Ascending aorta (tissue), 2 donors: ENCODE measurements around the gene EIPR1. TPM values are rescaled to one million over a fixed set of nuclear protein-coding genes. Genes with fewer than 3 reads are reported as not detected.

Experiments
- DNase-seq, 2 donors: peaks; one replicate each; pipeline ENCODE4 v3.0.0-alpha.2; 2019; ENCODE audit warnings: low spot score in 2 of 2
- H3K27ac ChIP-seq, 2 donors: fragments of 200-600 bp; sonication (generic); one replicate each; pipeline ENCODE4 v1.5.1; 2016 to 2017; ENCODE audit warnings: mild to moderate bottlenecking in 1 of 2
- H3K27me3 ChIP-seq: fragments of 200-600 bp; sonication (generic); one replicate; pipeline ENCODE4 v1.5.1; 2017
- H3K36me3 ChIP-seq, 2 donors: fragments of 200-600 bp; sonication (generic); one replicate each; pipeline ENCODE4 v1.5.1; 2016
- H3K4me1 ChIP-seq, 2 donors: fragments of 200-600 bp; sonication (generic); one replicate each; pipeline ENCODE4 v1.5.1; 2016 to 2017; ENCODE audit warnings: mild to moderate bottlenecking in 1 of 2
- H3K4me3 ChIP-seq, 2 donors: fragments of 200-600 bp; sonication (generic); one replicate each; pipeline ENCODE4 v1.5.1; 2016 to 2017; ENCODE audit warnings: mild to moderate bottlenecking in 1 of 2
- H3K9me3 ChIP-seq, 2 donors: fragments of 200-600 bp; sonication (generic); one replicate each; pipeline ENCODE4 v1.5.1; 2016
- CTCF ChIP-seq, 3 experiments: fragments of 200-600 bp in 2 of 3; fragments of 450-650 bp in 1 of 3; sonication (generic) in 2 of 3; IDR thresholded peaks; one replicate each; pipeline ENCODE4 v1.5.1; 2016 to 2019; ENCODE audit warnings: antibody characterized with exemption in 3 of 3, mild to moderate bottlenecking in 1 of 3, moderate library complexity in 1 of 3
- intact Hi-C: fragments of 100-400 bp; cut with DNase I; formaldehyde crosslinking; loops from one replicate; pipeline ENCODE4 v1.15.1; 2023
- total RNA-seq: library from RNA; depleted of rRNA; stranded (reverse); fragments of >200 nt; gene quantifications from one replicate; pipeline ENCODE4 v1.1.0, GENCODE V29; 2016

The EIPR1 gene
- total RNA-seq, 1 donor from 2014 or later = 14.5 TPM

- H3K4me3 ChIP-seq = no peak overlapping the region
- H3K27ac ChIP-seq = no peak overlapping the region
Observed at GRCh38 chr2:3264010-3264744, 113.4 kb downstream of the EIPR1 start.

GRCh38 chr2:3263487-3263886, 114.1 kb downstream of the EIPR1 start:
- intact Hi-C loops = no loop called here
- Histone ChIP-seq H3K9me3 (no peaks in the 10 kb centered on the region), H3K27ac (no peak overlapping the region), H3K4me3 (no peak overlapping the region), H3K4me1 (no peaks in the 10 kb centered on the region), H3K27me3 (no peaks in the 10 kb centered on the region), H3K36me3 (peaks cover 0 to 4% of the 10 kb centered on the region in 2 donors)
- TF ChIP-seq CTCF (IDR thresholded peaks at IDR 0.05) = no peak
- DNase-seq = no peak

More at GRCh38 chr2:3264010-3264744, 113.4 kb downstream of the EIPR1 start:
- TF ChIP-seq CTCF (IDR thresholded peaks at IDR 0.05) = no peak
- Histone ChIP-seq H3K4me1 (no peaks in the 10 kb centered on the region), H3K36me3 (peaks cover 0 to 4% of the 10 kb centered on the region in 2 donors), H3K9me3 (no peaks in the 10 kb centered on the region), H3K27me3 (no peaks in the 10 kb centered on the region)
- DNase-seq = no peak
- intact Hi-C loops = no loop called here

GRCh38 chr2:3262437-3263388, 114.9 kb downstream of the EIPR1 start:
- DNase-seq = no peak
- Histone ChIP-seq H3K4me1 (no peaks in the 10 kb centered on the region), H3K27me3 (no peaks in the 10 kb centered on the region), H3K27ac (no peak overlapping the region), H3K4me3 (no peak overlapping the region), H3K36me3 (peaks cover 0 to 6% of the 10 kb centered on the region in 2 donors), H3K9me3 (no peaks in the 10 kb centered on the region)
- TF ChIP-seq CTCF (IDR thresholded peaks at IDR 0.05) = no peak
- intact Hi-C loops = no loop called here

- Histone ChIP-seq H3K4me1 (no peaks in the 10 kb centered on the region), H3K27me3 (no peaks in the 10 kb centered on the region), H3K4me3 (no peak overlapping the region), H3K36me3 (peaks cover 0 to 18% of the 10 kb centered on the region in 2 donors), H3K27ac (no peak overlapping the region), H3K9me3 (no peaks in the 10 kb centered on the region)
- intact Hi-C loops = no loop called here
- TF ChIP-seq CTCF (IDR thresholded peaks at IDR 0.05) = no peak
- DNase-seq = no peak
Observed at GRCh38 chr2:3261511-3261910, 116.1 kb downstream of the EIPR1 start.

- peaks cover 0 to 23% of the 10 kb centered on the region in 2 donors for H3K36me3 ChIP-seq
- intact Hi-C loops = no loop called here
- H3K27ac ChIP-seq = no peak overlapping the region
- H3K9me3 ChIP-seq = no peaks in the 10 kb centered on the region
- no peak for DNase-seq
- no peak for TF ChIP-seq CTCF (IDR thresholded peaks at IDR 0.05)
- H3K27me3 ChIP-seq = no peaks in the 10 kb centered on the region
- H3K4me1 ChIP-seq = no peaks in the 10 kb centered on the region
- H3K4me3 ChIP-seq = no peak overlapping the region
Observed at GRCh38 chr2:3260959-3261358, 116.7 kb downstream of the EIPR1 start.
